DND-41 (cell line): Measurements from ENCODE around the gene INTS7.

Source experiments
- CTCF ChIP-seq: IDR thresholded peaks from 2 replicates; pipeline ENCODE4 v1.5.1; 2012; ENCODE audit warnings: borderline replicate concordance, low read length, moderate library complexity, mild to moderate bottlenecking; ENCODE audit not compliant: poor library complexity, severe bottlenecking; ENCODE audit errors: extremely low read depth
- EZH2 ChIP-seq: IDR thresholded peaks from 3 replicates; pipeline ENCODE4 v1.6.1; 2012; ENCODE audit warnings: borderline replicate concordance, low read depth, mild to moderate bottlenecking, moderate library complexity, low read length, inconsistent platforms; ENCODE audit not compliant: severe bottlenecking

GRCh38 chr1:211932231-211932932 lies 103.0 kb downstream of the INTS7 start:
- no peak for TF ChIP-seq CTCF
- TF ChIP-seq EZH2: no peak
